H9 (cell line): ENCODE data around the gene ITPRIPL1. TPM values are rescaled to one million over a fixed set of nuclear protein-coding genes. Genes with fewer than 3 reads are reported as not detected.

Experiments
- DNase-seq: peaks from one replicate; pipeline ENCODE4 v3.0.0-alpha.2; 2017
- H2AFZ ChIP-seq: one replicate; pipeline ENCODE4 v1.6.1; 2013; ENCODE audit warnings: mild to moderate bottlenecking, low read length, control low read depth, moderate library complexity
- H2AK5ac ChIP-seq: 2 replicates; pipeline ENCODE4 v1.6.1; 2013; ENCODE audit warnings: low read length, control low read depth, mixed read lengths; ENCODE audit not compliant: insufficient read length
- H2BK120ac ChIP-seq: one replicate; pipeline ENCODE4 v1.6.1; 2013; ENCODE audit warnings: low read depth, mild to moderate bottlenecking, low read length, control low read depth, inconsistent platforms; ENCODE audit not compliant: poor library complexity, severe bottlenecking
- H2BK12ac ChIP-seq: 2 replicates; pipeline ENCODE4 v1.6.1; 2013; ENCODE audit warnings: low read length, control low read depth, mixed read lengths, low read depth; ENCODE audit not compliant: insufficient read length
- H2BK15ac ChIP-seq: 2 replicates; pipeline ENCODE4 v1.6.1; 2013; ENCODE audit warnings: low read depth, low read length, control low read depth
- H2BK20ac ChIP-seq: one replicate; pipeline ENCODE4 v1.6.1; 2013; ENCODE audit warnings: low read depth, mild to moderate bottlenecking, low read length, control low read depth, inconsistent platforms; ENCODE audit not compliant: poor library complexity, severe bottlenecking
- H2BK5ac ChIP-seq: 2 replicates; pipeline ENCODE4 v1.6.1; 2013; ENCODE audit warnings: low read length, control low read depth, mixed read lengths; ENCODE audit not compliant: insufficient read length
- H3K14ac ChIP-seq: 2 replicates; pipeline ENCODE4 v1.6.1; 2013; ENCODE audit warnings: low read length, control low read depth; ENCODE audit not compliant: insufficient read depth
- H3K18ac ChIP-seq: 2 replicates; pipeline ENCODE4 v1.6.1; 2013; ENCODE audit warnings: low read depth, mild to moderate bottlenecking, mixed read lengths, low read length, control low read depth; ENCODE audit not compliant: insufficient read length
- H3K23ac ChIP-seq: 2 replicates; pipeline ENCODE4 v1.6.1; 2013; ENCODE audit warnings: low read length, control low read depth, mixed read lengths, low read depth; ENCODE audit not compliant: insufficient read length
- H3K23me2 ChIP-seq: 2 replicates; pipeline ENCODE4 v1.6.1; 2013; ENCODE audit warnings: low read depth, mild to moderate bottlenecking, mixed read lengths, low read length, control low read depth; ENCODE audit not compliant: insufficient read length, poor library complexity, severe bottlenecking
- H3K27ac ChIP-seq: 2 replicates; pipeline ENCODE4 v1.5.1; 2013; ENCODE audit warnings: low read length, control low read depth, mixed read lengths, low read depth; ENCODE audit not compliant: insufficient read length
- H3K27me3 ChIP-seq: 2 replicates; pipeline ENCODE4 v1.6.1; 2013; ENCODE audit warnings: low read length, control low read depth, inconsistent platforms; ENCODE audit not compliant: insufficient read depth
- H3K4ac ChIP-seq: 2 replicates; pipeline ENCODE4 v1.6.1; 2013; ENCODE audit warnings: low read depth, mild to moderate bottlenecking, control low read depth, inconsistent platforms, low read length, moderate library complexity
- H3K4me1 ChIP-seq: 2 replicates; pipeline ENCODE4 v1.6.1; 2013; ENCODE audit warnings: low read length, control low read depth, inconsistent platforms; ENCODE audit not compliant: insufficient read depth
- H3K4me2 ChIP-seq: 2 replicates; pipeline ENCODE4 v1.6.1; 2013; ENCODE audit warnings: low read length, control low read depth, mixed read lengths; ENCODE audit not compliant: insufficient read length, insufficient read depth
- H3K56ac ChIP-seq: 2 replicates; pipeline ENCODE4 v1.6.1; 2013; ENCODE audit warnings: low read depth, mild to moderate bottlenecking, mixed read lengths, low read length, control low read depth; ENCODE audit not compliant: insufficient read length
- H3K79me1 ChIP-seq: 2 replicates; pipeline ENCODE4 v1.6.1; 2013; ENCODE audit warnings: low read depth, mild to moderate bottlenecking, moderate library complexity, low read length, control low read depth, inconsistent platforms; ENCODE audit not compliant: insufficient read depth, poor library complexity, severe bottlenecking
- H3K79me2 ChIP-seq: 2 replicates; pipeline ENCODE4 v1.6.1; 2013; ENCODE audit warnings: low read length, control low read depth, inconsistent platforms; ENCODE audit not compliant: insufficient read depth
- H3K9ac ChIP-seq: 2 replicates; pipeline ENCODE4 v1.6.1; 2013; ENCODE audit warnings: low read length, control low read depth, mixed read lengths; ENCODE audit not compliant: insufficient read length; ENCODE audit errors: extremely low read depth
- H3K9me3 ChIP-seq: one replicate; pipeline ENCODE4 v1.6.1; 2013; ENCODE audit warnings: low read depth, low read length, inconsistent platforms; ENCODE audit not compliant: control insufficient read depth
- H3T11ph ChIP-seq: one replicate; pipeline ENCODE4 v1.6.1; 2013; ENCODE audit warnings: mild to moderate bottlenecking, low read length, control low read depth, inconsistent platforms
- H4K20me1 ChIP-seq: one replicate; pipeline ENCODE4 v1.6.1; 2013; ENCODE audit not compliant: control insufficient read depth, insufficient read length, insufficient read depth
- H4K5ac ChIP-seq: 2 replicates; pipeline ENCODE4 v1.6.1; 2013; ENCODE audit warnings: low read depth, mild to moderate bottlenecking, mixed read lengths, low read length, control low read depth; ENCODE audit not compliant: insufficient read length
- H4K8ac ChIP-seq: replicated peaks from 2 replicates; pipeline ENCODE4 v1.6.1; 2013; ENCODE audit warnings: low read length, control low read depth, mixed read lengths, low read depth; ENCODE audit not compliant: insufficient read length
- H4K91ac ChIP-seq: 2 replicates; pipeline ENCODE4 v1.6.1; 2013; ENCODE audit warnings: low read depth, mild to moderate bottlenecking, moderate library complexity, mixed read lengths, low read length, control low read depth; ENCODE audit not compliant: insufficient read length
- H3K27ac Mint-ChIP-seq, 3 experiments: 2 replicates in 2 of 3; 3 replicates in 1 of 3; pipeline ENCODE4 v1.8.0; 2020 to 2021; ENCODE audit warnings: mixed read lengths in 3 of 3, mild to moderate bottlenecking in 1 of 3, moderate library complexity in 1 of 3
- H3K27me3 Mint-ChIP-seq: 2 replicates; pipeline ENCODE4 v1.8.0; 2021; ENCODE audit warnings: low read depth, mild to moderate bottlenecking, moderate library complexity, mixed read lengths
- H3K36me3 Mint-ChIP-seq, 3 experiments: 2 replicates in 2 of 3; 3 replicates in 1 of 3; pipeline ENCODE4 v1.8.0; 2020 to 2021; ENCODE audit warnings: low read depth in 3 of 3, mixed read lengths in 3 of 3; ENCODE audit not compliant: insufficient read depth in 1 of 3
- H3K4me1 Mint-ChIP-seq, 2 experiments: 2 replicates each; pipeline ENCODE4 v1.8.0; 2020; ENCODE audit warnings: mixed read lengths in 2 of 2
- H3K4me3 Mint-ChIP-seq, 2 experiments: 2 replicates in 1 of 2; 3 replicates in 1 of 2; pipeline ENCODE4 v1.8.0; 2020 to 2021; ENCODE audit warnings: mild to moderate bottlenecking in 2 of 2, mixed read lengths in 2 of 2, moderate library complexity in 1 of 2
- H3K9me3 Mint-ChIP-seq, 2 experiments: 2 replicates in 1 of 2; 3 replicates in 1 of 2; pipeline ENCODE4 v1.8.0; 2020; ENCODE audit warnings: mild to moderate bottlenecking in 2 of 2, mixed read lengths in 2 of 2, moderate library complexity in 1 of 2
- CTCF ChIP-seq: fragments of 200-600 bp; sonication (generic); conservative IDR thresholded peaks from 3 replicates; pipeline ENCODE4 v1.8.0; 2021; ENCODE audit warnings: antibody characterized with exemption, mild to moderate bottlenecking
- WGBS: extraction: QIAGEN DNeasy Blood & Tissue Kit; methylation state at CpG from one replicate; pipeline ENCODE4 v1.1.7; 2013; ENCODE audit warnings: missing lambda C conversion rate, low lambda C conversion rate, mixed read lengths; ENCODE audit not compliant: insufficient read length; ENCODE audit errors: extremely low coverage; 5-methylcytosine and 5-hydroxymethylcytosine counted together
- total RNA-seq: library from RNA; stranded (reverse); gene quantifications from 2 replicates; pipeline ENCODE4 v1.2.1, GENCODE V29; 2021

The ITPRIPL1 gene
- total RNA-seq, 1 experiment from 2014 or later, result 16.3 TPM

- H2AK5ac ChIP-seq, result no peak overlapping the region
- H4K8ac ChIP-seq, result no peak overlapping the region
- no peak for DNase-seq
- H3K4me2 ChIP-seq, result no peak overlapping the region
- no peak overlapping the region for H2BK5ac ChIP-seq
- no peaks in the 10 kb centered on the region for H3K9me3 Mint-ChIP-seq
- H3T11ph ChIP-seq, result no peak overlapping the region
- WGBS, result no CpG with 5 or more reads among the region's 6 CpGs
- H4K91ac ChIP-seq, result no peak overlapping the region
- H4K5ac ChIP-seq, result no peak overlapping the region
- H3K56ac ChIP-seq, result no peak overlapping the region
- no peak overlapping the region for H3K27ac Mint-ChIP-seq
- no peak overlapping the region for H3K9ac ChIP-seq
- H4K20me1 ChIP-seq, result no peaks in the 10 kb centered on the region
- H3K79me1 ChIP-seq, result no peaks in the 10 kb centered on the region
- no peak overlapping the region for H3K4ac ChIP-seq
- no peak overlapping the region for H2BK20ac ChIP-seq
- no peak overlapping the region for H3K4me3 Mint-ChIP-seq
- no peak overlapping the region for H3K27ac ChIP-seq
- no peak overlapping the region for H2BK12ac ChIP-seq
- no peaks in the 10 kb centered on the region for H3K4me1 ChIP-seq
- H2AFZ ChIP-seq, result no peak overlapping the region
- no peak for TF ChIP-seq CTCF
- H2BK15ac ChIP-seq, result no peak overlapping the region
- H3K18ac ChIP-seq, result no peak overlapping the region
- H3K23ac ChIP-seq, result no peak overlapping the region
- no peaks in the 10 kb centered on the region for H3K23me2 ChIP-seq
- H3K27me3 Mint-ChIP-seq, result peaks cover 7% of the 10 kb centered on the region
- peaks cover 22 to 25% (median 23%) of the 10 kb centered on the region in 3 experiments for H3K36me3 Mint-ChIP-seq
- H2BK120ac ChIP-seq, result no peak overlapping the region
- no peaks in the 10 kb centered on the region for H3K27me3 ChIP-seq
- no peaks in the 10 kb centered on the region for H3K9me3 ChIP-seq
- peaks cover 8 to 15% of the 10 kb centered on the region in 2 experiments for H3K4me1 Mint-ChIP-seq
- H3K14ac ChIP-seq, result no peak overlapping the region
- no peaks in the 10 kb centered on the region for H3K79me2 ChIP-seq
Measured at GRCh38 chr2:96329874-96330273, 4.8 kb downstream of the ITPRIPL1 start.
